ENCODE results near the gene PRAMEF5. TPM values are rescaled to one million over a fixed set of nuclear protein-coding genes. Genes with fewer than 3 reads are reported as not detected.
A peak's percentile ranks its signal among the peaks of the same experiment; 100 is the strongest.
"Not testable (repeated sequence)": the region's sequence is repeated elsewhere in the genome, so short reads cannot be mapped to it uniquely, and the experiment has no call there.

Gene PRAMEF5
- polyA plus RNA-seq (2011; rRNA removed): not detected in 2 replicates
- polyA plus RNA-seq (2012; cell fraction: cytosol; rRNA removed): not detected in 2 replicates
- polyA plus RNA-seq (2012; cell fraction: nucleus; rRNA removed): not detected in 2 replicates
- polyA plus RNA-seq (2017; fragmentation: RNase III; extraction: RNeasy Plus Mini Kit Qiagen cat#74134 plus additional on column Dnase treatment): not detected in 3 replicates
- not detected in 2 replicates for polyA minus RNA-seq (2011; rRNA and poly(A)+ RNA removed)

DNA sequence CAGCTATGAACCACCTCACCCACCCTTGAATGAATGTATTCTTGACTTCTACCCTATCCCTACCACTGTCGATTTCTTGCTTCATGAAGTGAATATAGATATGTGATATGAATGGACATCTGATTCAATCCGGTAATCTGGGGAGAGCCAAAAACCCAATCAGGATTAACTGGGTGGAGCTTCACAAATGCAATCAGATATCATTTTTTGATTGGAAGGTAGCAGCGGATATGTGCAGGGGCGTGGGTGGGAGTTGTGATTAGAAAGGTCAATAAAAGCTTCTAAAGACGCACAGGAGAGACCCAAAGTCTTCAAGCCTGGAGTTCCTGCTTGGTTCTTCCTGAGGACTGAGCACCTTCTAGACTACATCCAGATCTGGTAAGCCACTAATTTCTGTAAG is at the start of gene PRAMEF5:
TSS of gene PRAMEF5 (plus strand) at position 301 of the 400 bp plus-strand sequence. CDS start 5,071 bp downstream, outside the sequence.
- H3K4me2 ChIP-seq; H3K4me1 ChIP-seq; POLR2A ChIA-PET; FAIRE-seq; H3K9me3 ChIP-seq; DNase-seq (ENCODE audit: low read depth in 1 of 2, low spot score in 1 of 2); CTCF ChIA-PET; H3K4me3 ChIP-seq; H3K27ac ChIP-seq; ATAC-seq: not testable (repeated sequence)
- no CpG with 5 or more reads among the region's 5 CpGs for WGBS (ENCODE audit: missing lambda C conversion rate)

DNA sequence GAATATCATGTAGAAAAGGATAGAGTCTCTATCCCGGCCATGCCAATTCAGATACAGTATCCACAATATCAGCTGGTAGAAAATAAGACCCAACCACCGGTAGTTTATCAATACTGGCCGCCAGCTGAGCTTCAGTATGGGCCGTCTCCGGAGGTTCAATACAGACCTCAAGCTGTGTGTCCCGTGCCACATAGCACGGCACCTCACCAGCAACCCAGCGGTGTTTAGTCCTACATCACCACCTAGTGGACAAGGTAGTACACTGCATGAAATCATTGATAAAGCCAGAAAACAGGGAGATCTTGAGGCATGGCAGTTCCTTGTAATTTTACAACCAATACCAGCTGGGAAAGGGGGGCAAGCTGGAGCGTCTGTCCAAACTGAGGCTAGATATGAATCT is 45.3 kb upstream of the PRAMEF5 start:
- CTCF ChIA-PET, POLR2A ChIA-PET: not testable (repeated sequence)
- no CpG with 5 or more reads among the region's 9 CpGs for WGBS (ENCODE audit: missing lambda C conversion rate)

DNA sequence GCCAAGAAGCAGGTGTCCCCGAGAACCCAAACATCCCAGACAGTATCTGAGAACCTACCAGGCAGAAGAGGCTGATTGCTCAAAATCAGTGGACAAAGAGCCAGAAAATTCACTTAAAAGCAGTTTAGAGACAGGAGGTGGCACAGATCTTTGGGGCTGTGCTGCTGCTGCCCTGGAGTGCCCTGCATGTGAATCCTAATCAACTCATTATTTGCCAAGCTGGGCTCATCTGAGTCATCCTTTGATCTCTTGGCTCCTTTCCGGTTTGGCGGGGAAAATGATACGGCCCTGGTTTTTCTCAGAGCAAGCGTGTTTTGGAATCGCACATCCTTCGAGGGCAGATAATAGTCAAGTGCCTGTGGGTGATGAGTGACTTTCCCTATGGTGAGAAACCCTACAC is 37.4 kb upstream of the PRAMEF5 start:
- H3K27ac ChIP-seq; FAIRE-seq; H3K4me1 ChIP-seq; H3K4me3 ChIP-seq; H3K9me3 ChIP-seq; POLR2A ChIA-PET; ATAC-seq; DNase-seq (ENCODE audit: low read depth in 1 of 2, low spot score in 1 of 2); CTCF ChIA-PET; H3K4me2 ChIP-seq: not testable (repeated sequence)
- WGBS (ENCODE audit: missing lambda C conversion rate): no CpG with 5 or more reads among the region's 7 CpGs

More for the DNA sequence above, 45.3 kb upstream of the PRAMEF5 start:
- not testable (repeated sequence) for H3K9me3 ChIP-seq; ATAC-seq; FAIRE-seq; DNase-seq (ENCODE audit: low read depth in 1 of 2, low spot score in 1 of 2); H3K4me2 ChIP-seq; H3K4me1 ChIP-seq; H3K27ac ChIP-seq; H3K4me3 ChIP-seq

DNA sequence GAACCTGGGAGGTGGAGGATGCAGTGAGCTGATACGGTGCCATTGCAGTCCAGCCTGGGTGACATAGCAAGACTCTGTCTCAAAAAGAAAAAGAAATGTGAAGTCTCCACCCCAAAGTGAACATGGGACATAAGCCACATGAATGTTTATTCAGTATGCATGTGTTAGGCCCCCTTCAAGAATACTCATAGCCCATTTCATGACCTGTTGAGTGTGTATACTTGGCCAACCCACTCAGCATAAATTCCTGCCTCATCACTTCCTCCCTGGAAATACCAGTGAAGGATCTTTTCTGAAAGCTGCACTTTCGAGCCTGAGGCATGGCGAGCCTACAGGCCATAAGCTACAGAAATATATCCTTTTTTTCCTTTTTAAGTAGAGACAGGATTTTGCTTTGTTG is 34.8 kb upstream of the PRAMEF5 start:
- ATAC-seq; H3K27ac ChIP-seq; H3K4me2 ChIP-seq; H3K4me1 ChIP-seq; POLR2A ChIA-PET; H3K9me3 ChIP-seq; DNase-seq (ENCODE audit: low read depth in 1 of 2, low spot score in 1 of 2); H3K4me3 ChIP-seq; FAIRE-seq; CTCF ChIA-PET: not testable (repeated sequence)
- no CpG with 5 or more reads among the region's 3 CpGs for WGBS (ENCODE audit: missing lambda C conversion rate)

DNA sequence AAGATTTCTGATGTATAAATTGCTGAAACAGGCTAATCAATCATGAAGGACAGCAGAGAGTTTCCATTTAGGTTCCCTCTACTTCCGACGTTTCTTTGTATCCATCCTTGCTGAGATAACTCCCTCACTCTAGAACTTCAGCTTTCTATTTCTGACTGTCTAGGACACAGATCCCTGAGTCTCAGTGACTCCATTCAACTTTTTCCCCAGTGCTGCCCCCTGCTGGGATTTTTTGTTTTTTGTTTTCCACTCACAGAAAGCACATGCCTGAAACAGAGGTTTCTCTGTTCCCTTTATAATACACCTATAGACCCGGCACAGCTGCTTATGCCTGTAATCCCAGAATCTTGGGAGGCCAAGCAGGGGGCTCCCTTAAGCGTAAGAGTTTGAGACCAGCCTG is 31.2 kb upstream of the PRAMEF5 start:
- H3K27ac ChIP-seq; DNase-seq (ENCODE audit: low read depth in 1 of 2, low spot score in 1 of 2); CTCF ChIA-PET; POLR2A ChIA-PET; H3K4me2 ChIP-seq; H3K9me3 ChIP-seq; H3K4me1 ChIP-seq; H3K4me3 ChIP-seq; FAIRE-seq: not testable (repeated sequence)
- no CpG with 5 or more reads among the region's 4 CpGs for WGBS (ENCODE audit: missing lambda C conversion rate)
- ATAC-seq: peak in 1 of 2 experiments; percentile 52; a peak in 2 of 6 replicates

DNA sequence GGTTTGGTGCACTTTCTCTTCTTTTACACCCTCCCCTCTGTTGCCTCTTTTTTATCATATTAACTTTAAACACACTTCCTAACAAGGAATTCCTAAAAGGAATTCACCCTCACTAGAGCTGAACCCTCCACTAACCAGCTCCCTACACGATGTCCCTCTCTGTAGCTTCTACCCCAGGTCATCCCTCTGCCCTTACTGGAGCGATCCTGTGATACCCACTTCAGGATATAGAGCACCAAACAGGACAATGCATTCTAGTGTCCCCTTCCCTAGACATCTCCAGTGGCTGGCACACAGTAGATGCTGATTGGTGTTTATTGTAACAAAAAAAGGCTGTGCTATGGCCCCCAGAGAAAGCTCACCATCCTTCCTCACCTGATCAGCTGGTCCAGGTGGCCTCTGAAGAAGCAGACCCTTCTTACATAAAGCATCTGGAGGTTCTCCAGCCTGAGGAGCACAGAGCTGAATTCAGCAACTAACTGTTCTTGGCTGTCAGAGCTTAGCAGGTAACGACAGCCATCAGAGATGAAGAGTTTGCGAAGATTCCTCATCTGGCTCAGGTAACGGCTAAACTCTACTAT is 29.4 kb upstream of the PRAMEF5 start:
- ATAC-seq: 0 out of 6 replicates have a peak, but pooled peaks of 1 of the 2 experiments have one; percentile 43
- POLR2A ChIA-PET: no interaction called here
- Histone ChIP-seq H3K4me2 (no peak overlapping the region), H3K4me3 (no peak overlapping the region), H3K27ac (no peak overlapping the region), H3K9me3 (no peaks in the 10 kb centered on the region), H3K4me1 (no peaks in the 10 kb centered on the region)
- no peak for FAIRE-seq
- DNase-seq (ENCODE audit: low read depth in 1 of 2, low spot score in 1 of 2): no peak
- CTCF ChIA-PET: no interaction called here
- 15% methylated on average over 5 of the region's 5 CpGs for WGBS (ENCODE audit: missing lambda C conversion rate)
- TF ChIP-seq ZFP36 (IDR thresholded peaks at IDR 0.05; ENCODE audit: borderline replicate concordance, partially characterized antibody): no peak
- no peak for TF ChIP-seq JUNB (IDR thresholded peaks at IDR 0.05)
- TF ChIP-seq POLR2A (IDR thresholded peaks at IDR 0.05; ENCODE audit: low read length): no peak
- TF ChIP-seq, protein P1, sequence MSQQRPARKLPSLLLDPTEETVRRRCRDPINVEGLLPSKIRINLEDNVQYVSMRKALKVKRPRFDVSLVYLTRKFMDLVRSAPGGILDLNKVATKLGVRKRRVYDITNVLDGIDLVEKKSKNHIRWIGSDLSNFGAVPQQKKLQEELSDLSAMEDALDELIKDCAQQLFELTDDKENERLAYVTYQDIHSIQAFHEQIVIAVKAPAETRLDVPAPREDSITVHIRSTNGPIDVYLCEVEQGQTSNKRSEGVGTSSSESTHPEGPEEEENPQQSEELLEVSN (IDR thresholded peaks at IDR 0.05; ENCODE audit: borderline replicate concordance, low read depth): no peak
- no peak for TF ChIP-seq EP300 (IDR thresholded peaks at IDR 0.05)
- TF ChIP-seq NR3C1 (IDR thresholded peaks at IDR 0.05): no peak
- no peak for TF ChIP-seq CBX2 (IDR thresholded peaks at IDR 0.05; ENCODE audit: borderline replicate concordance, low read depth)
- TF ChIP-seq HEYL (CRISPR knock-in tag; IDR thresholded peaks at IDR 0.05): no peak
- TF ChIP-seq ZSCAN20 (CRISPR knock-in tag; IDR thresholded peaks at IDR 0.05): no peak
- TF ChIP-seq FOXS1 (CRISPR knock-in tag; IDR thresholded peaks at IDR 0.05): no peak
- TF ChIP-seq CBX8 (IDR thresholded peaks at IDR 0.05): no peak
- no peak for TF ChIP-seq FOSL2 (IDR thresholded peaks at IDR 0.05)
- TF ChIP-seq FOSL2 (CRISPR knock-in tag; IDR thresholded peaks at IDR 0.05): no peak

DNA sequence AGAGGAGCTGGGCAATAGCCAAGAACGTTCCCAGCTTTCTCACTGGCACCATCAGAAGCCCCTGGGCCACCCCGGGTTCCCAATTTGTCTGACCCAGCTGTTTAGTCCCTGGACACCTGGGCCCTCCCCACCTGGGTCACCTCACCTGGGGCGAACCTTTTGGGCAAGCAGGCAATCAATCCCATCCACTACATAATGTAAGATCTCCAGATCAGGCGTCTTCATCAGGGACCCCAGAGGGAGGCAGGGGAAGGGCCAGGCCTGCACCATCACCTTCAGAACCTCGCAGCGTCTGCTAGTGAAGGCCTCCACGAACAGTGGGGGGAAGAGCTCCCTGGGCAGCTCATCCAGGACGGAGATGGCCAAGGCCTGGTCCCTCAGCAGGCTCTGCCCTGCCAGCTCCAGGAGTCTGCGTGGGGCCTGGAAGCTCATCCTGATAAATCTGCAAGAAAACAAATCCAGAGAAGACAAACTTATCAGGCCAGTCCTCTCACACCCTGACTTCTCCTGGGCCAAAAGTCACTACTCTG is 28.3 kb upstream of the PRAMEF5 start, which contains the start of gene PRAMEF18:
TSS of gene PRAMEF18 (minus strand) at position 480 of the 530 bp plus-strand sequence. CDS start at position 432, 48 bp downstream.
- H3K9me3 ChIP-seq; ATAC-seq; H3K4me2 ChIP-seq; CTCF ChIA-PET; DNase-seq (ENCODE audit: low read depth in 1 of 2, low spot score in 1 of 2); FAIRE-seq; H3K27ac ChIP-seq; H3K4me3 ChIP-seq; POLR2A ChIA-PET; H3K4me1 ChIP-seq: not testable (repeated sequence)
- WGBS (ENCODE audit: missing lambda C conversion rate): 0% methylated on average over 7 of the region's 9 CpGs

DNA sequence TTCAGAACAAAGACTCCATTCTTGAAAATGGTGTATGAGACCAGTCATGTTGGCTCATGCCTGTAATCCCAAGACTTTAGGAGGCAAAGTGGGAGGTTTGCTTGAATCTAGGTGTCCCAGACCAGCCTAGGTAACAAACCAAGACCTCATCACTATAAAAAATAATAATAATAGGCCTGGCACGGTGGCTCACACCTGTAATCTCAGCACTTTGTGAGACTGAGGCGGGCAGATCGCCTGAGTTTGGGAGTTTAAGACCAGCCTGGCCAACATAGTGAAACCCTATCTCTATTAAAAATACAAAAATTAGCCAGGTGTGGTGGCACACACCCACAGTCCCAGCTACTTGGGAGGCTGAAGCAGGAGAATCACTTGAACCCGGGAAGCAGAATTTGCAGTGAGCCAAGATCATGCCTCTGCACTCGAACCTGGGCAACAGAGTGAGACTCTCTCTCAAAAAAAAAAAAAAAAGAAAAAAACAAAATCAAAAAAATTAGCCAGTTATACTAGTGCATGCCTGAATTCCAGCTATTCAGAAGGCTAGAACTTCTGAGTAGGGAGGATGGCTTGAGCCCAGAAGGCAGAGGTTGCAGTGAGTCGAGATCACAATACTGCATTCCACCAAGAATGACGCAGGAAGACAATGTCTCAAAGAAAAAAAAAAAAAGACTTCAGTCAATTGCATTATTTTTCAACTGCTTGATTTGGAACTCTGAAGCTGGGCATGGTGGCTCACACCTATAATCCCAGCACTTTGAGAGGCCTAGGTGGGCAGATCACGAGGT is 26.5 kb upstream of the PRAMEF5 start:
- not testable (repeated sequence) for H3K4me1 ChIP-seq; H3K27ac ChIP-seq; ATAC-seq; H3K4me2 ChIP-seq; H3K9me3 ChIP-seq; DNase-seq (ENCODE audit: low read depth in 1 of 2, low spot score in 1 of 2); FAIRE-seq; H3K4me3 ChIP-seq
- CTCF ChIA-PET: interaction anchor here (0.6 to 1.0 kb wide), 3 partner anchors 16 to 1430 kb away, joined by 3 to 4 read pairs (median 3); no protein-coding TSS in a partner anchor
- WGBS (ENCODE audit: missing lambda C conversion rate): 20% methylated on average over 8 of the region's 8 CpGs
- POLR2A ChIA-PET: interaction anchor here (0.7 kb wide), 1 partner anchor 1600 kb away, joined by 3 read pairs; no protein-coding TSS in a partner anchor
